G401.6 (cell line): ENCODE data around the gene NTRK1.

ENCODE experiments used
- FAIRE-seq: peaks from 2 replicates; lab custom pipeline; 2012; peaks lifted over from hg19 to GRCh38; lab: Jason Lieb, UNC

Gene NTRK1

DNA sequence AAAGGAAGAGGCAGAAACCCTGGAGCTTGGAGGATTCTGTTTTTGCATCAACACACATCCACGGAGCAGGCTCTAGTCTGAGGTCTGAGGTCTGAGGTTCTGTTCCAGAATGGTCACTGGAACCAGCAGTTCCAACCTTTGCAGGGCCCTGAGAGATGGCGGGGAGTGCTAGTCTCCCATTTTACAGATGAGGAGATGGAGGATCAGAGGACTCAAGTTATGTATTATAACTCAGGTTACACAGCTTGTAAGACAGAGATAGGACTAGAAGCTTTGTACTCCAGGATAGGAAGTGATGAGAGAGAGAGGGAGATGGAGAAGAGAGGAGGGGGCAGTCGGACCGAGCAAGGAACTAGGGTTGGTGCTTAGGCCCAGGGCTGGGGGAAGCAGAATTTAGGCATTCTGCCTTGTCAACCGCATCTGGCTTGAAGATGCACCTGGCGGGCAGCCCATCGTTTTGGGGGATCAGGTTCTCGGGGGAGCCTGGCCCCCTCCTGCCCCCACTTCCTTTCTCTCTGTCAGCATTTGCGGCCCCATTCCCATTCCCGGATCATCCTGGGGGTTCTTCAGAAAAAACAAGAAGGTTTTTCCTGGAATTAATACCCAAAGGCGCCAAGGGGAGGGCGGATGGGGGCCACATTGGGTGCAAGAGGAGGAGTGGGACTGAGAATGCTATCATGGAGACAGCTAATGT is 38.5 kb downstream of the NTRK1 start:
- no peak for FAIRE-seq

DNA sequence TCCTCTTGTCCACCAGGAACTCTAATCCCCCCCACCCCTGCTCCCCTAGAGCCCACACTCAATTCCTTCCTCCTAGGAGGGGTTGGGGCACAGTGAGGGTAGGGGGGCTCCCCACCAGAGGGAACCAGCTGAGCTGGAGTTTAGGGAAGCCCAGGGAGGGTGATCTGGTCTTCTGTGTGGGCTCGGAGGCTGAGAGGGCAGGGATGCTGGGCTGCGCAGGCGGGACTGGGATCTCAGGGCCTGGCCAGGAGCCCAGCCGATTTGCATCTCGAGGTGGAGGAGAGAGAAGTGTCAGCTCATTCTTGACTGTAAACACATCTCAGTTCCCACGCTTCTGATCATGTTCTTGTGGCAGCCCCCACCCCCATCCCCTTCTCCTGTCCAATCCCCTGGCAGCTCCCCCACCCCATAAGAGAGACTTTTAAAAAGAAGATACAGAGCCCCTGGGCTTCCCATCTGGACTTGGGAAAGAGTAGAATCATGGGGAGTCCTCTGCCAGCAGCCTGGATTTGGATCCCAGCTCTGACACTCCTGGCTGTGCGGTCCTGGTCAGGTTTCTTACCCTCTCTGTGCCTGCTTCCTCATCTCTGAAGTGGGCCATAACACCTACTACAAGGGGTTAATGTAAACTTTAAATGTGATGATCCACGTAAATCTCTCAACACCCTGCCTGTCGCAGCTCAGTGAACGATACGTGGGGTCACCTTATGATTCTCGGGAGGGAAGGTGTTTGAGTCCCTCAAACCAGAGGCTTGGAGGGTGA is 39.5 kb downstream of the NTRK1 start:
- no peak for FAIRE-seq

DNA sequence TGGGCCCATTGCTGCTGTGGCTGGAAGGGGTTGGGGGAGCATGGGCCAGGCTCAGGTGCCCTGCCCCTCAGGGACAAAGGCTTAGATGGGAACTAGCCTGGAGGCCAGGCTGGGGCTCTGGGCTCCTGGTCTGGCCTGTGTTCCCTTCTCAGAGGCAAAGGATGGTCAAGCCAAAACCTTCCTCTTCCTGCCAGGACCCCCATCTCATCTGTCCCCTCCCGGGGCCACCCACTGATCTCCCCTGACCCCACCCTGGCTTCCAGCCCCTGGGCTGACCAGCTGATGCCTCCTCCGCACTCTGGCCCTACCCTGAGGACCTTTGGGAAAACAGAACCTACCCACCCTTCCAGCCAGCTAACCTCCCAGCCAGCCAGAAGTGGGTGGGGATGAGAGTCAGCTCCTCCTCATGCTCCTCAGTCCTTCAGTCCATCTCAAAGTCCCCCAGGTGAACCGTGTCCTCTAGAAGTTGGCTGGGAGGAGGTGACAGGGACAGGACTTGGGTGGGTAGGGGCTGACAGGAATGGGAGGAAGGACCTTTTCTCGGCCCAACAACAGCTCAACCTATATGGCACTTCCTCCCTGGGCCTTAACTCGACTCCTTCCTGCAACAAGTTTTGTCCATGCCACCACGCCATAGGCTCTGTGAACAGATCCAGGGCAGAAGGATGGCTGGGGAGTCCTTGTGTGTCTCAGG is 40.4 kb downstream of the NTRK1 start:
- no peak for FAIRE-seq

DNA sequence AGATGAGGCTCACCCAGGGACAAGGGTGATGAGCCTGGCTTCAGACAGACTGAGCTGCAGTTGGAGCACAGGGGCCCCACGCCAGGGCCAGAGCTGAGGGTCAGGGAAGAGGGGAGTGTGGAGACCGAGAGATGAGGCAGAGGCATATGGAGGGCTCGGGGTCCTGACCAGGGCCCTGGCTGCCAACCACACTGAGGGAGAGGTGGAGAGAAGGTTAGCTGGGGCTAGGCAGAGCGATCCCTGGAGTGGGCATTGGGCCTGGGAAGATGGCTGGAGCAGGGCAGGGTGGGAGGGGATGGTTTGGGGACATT is 40.9 kb downstream of the NTRK1 start:
- FAIRE-seq: no peak

DNA sequence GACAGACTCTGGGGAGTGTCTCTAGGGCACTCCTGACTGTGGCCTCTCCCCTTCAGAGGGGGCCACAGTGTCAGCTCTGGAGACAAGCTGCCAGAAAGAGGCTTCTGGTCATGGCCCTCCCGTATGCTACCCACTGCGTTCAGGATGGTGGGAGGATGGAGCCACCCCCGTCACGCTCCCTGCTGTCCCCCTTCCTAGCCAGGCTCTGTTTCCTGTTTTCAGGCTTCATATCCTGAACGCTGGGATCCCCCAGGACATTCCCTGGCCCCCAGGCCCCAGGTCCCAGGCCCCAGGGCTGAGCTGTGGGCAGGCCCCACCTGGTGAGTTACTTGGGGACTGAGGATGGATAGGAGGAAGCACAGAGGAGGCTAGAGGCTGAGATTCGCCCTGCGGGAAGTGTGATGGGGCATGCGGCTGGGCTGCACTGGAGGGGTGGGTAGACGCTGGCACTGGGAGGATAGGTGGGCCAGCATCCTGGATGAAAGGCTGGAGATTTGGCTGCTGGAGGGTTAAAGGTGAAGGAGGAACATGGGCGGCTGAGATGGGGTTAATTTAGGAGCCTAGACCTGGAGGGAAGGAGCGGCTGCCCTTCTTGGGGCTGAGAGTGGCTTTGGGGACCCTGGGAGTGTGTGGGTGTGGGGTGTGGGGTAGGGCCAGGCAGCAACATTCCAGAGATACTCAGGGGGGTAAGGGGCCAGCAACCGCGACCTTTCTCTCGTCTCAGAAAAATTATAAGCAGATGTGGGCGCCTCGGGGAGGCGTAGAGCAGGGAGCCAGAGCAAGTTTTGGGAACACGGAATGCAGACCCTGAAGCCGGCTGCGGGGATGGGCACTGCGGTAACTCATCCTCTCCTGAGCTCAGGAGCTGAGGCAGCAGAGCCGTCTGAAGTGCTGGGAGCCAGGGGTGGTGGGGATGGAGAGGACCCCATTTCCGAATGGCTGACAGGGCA is 41.6 kb downstream of the NTRK1 start:
- no peak for FAIRE-seq

DNA sequence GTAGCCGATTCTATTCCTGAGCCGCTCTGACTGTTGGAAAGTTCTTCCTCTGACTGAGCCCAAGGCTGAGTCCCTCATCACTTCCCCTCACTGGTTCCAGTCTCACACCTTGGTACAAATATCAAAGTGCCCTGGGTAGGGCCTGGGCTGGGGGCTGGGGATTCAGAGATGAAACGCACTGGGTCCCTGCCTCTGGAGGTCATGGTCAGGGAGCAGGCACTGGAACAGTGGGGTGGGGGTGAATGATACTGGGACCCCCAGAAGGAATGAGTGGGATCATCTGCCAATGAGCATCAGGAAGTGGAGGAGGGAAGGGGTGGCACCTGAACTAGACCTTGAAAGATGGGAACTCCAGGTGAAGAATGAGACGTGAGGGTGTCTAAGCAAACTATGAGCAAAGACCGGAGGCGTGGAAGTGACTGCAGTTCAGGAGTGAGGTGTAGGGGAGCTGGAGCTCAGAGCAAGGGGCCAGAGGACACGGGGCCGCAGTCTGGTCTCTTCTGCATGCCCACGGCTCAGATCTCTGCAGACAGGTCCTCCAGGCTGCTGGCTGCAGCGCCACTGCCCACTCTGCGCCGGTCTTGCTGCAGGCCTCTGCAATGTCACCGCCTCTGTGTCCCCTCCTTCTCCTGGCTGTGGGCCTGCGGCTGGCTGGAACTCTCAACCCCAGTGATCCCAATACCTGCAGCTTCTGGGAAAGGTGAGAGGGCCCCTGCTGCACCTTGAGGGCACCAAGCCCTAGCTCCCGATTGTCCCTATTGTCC is 42.8 kb downstream of the NTRK1 start:
- FAIRE-seq: no peak

DNA sequence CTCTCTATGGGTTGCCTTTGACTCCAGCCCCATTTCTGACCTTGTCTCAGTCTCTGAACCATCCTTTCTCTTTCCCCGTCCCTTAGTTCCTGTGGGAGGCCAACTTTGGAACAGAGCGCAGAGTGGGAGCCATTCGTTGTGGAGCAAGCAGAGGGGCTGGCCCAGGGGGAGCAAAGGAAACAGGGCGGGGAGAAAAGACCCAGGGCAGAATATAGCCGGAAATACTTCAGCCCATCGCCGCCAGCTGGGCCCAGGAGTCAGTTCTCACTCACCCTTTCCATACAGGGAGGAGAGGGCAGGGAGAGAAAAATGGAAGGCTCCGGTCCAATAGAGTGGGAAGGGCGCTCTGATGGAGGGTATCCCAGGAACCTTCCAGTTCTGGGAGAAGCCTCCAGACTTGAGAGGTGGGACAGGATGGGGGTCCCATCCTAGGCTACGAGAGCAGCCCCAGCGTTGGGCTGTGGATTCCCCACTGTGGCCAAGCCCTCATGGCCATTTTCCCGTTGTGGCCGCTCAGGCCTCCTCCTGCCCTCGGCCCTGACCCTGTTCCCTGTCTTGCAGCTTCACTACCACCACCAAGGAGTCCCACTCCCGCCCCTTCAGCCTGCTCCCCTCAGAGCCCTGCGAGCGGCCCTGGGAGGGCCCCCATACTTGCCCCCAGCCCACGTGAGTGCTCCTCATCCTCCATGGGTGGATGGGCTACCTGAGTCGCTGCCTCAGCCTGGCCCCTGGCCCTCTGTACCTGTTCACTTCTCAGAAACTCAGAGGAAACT is 43.7 kb downstream of the NTRK1 start:
- FAIRE-seq: no peak

DNA sequence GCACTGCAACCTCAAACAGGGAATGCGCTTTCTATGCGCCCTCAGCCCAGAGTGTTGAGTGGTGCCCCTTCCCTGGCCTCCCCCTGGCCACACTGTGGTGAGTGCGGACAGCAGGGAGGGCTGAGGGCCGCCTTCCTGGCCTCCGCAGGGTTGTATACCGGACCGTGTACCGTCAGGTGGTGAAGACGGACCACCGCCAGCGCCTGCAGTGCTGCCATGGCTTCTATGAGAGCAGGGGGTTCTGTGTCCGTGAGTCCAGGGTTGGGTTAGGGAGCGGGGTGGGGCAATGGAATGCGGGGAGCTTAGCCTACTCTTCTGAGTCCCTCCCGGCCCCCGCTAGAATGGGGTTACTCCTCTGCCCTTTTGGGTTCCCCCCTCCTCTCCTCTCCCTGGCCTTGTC is 44.5 kb downstream of the NTRK1 start:
- no peak for FAIRE-seq

DNA sequence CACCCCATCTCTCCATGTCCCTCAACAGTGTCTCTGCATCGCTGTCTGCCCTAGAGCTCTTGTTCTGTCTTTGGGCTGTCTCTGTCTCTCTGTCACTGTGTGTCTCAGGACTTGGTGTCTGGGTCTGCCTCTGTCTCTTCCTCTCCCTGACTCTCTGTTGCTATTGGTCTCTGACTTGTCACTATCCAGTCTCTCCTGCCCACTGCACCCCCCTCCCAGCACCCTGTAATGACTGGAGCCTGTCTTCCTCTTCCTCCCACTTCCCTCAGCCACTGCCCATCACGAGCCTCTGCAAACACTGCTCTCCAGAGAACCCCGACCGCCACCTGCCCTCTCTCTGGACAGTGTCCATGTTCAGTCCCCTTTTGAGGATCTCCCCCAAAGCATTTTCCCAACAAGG is 45.0 kb downstream of the NTRK1 start:
- no peak for FAIRE-seq

DNA sequence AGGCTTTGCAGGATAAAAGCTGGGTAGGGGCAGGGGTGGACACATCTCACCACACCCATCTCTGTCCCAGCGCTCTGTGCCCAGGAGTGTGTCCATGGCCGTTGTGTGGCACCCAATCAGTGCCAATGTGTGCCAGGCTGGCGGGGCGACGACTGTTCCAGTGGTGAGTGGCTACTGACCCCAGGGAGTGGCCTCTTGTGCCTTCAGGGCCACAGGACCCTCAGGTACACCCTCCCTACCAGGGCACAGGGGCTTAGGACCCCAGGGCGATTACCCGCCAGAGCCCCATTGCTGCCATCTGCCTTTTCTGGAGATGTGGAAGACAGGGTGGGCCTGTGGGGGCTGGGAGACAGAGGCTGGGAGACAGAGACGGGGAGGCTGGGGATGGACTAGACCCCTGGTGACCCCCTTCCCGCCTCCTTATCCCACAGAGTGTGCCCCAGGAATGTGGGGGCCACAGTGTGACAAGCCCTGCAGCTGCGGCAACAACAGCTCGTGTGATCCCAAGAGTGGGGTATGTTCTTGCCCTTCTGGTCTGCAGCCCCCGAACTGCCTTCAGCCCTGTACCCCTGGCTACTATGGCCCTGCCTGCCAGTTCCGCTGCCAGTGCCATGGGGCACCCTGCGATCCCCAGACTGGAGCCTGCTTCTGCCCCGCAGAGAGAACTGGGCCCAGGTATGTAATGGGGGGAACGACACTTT is 45.7 kb downstream of the NTRK1 start:
- FAIRE-seq: no peak

DNA sequence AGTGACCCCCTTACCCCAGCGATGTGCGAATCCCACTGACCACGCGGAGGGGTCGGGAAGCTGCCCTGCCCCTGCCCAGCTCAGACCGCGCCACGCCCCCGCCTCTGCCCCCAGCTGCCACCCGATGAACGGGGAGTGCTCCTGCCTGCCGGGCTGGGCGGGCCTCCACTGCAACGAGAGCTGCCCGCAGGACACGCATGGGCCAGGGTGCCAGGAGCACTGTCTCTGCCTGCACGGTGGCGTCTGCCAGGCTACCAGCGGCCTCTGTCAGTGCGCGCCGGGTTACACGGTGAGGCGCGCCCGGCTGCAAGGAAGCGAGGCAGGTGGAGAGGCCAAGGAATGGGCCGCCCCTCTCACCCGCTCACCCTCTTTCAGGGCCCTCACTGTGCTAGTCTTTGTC is 47.9 kb downstream of the NTRK1 start:
- FAIRE-seq: no peak

DNA sequence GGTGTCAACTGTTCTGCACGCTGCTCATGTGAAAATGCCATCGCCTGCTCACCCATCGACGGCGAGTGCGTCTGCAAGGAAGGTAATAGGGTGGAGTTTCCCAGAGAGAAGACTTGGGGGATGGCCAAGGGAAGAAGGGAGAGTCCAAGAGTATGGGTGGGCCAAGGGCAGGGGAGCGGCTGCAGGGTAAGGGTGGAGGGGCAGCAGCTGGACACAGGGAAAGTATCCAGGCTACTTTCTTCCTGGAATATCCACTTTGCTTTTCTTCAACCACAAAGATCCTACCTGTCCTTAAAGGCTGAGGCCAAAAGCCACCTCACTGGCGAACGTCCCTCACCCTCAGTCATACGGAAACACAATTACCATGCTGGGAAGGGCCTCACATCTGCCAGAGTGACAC is 48.3 kb downstream of the NTRK1 start:
- FAIRE-seq: no peak

DNA sequence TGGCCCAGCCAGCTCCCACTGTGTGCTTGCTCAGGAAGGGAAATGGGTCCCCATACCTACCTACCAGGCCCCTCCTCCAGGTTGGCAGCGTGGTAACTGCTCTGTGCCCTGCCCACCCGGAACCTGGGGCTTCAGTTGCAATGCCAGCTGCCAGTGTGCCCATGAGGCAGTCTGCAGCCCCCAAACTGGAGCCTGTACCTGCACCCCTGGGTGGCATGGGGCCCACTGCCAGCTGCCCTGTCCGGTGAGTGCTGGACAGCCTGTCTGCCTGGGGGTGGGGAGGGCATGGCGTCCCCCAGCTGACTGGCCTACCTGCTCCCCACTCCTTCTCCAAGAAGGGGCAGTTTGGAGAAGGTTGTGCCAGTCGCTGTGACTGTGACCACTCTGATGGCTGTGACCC is 49.0 kb downstream of the NTRK1 start:
- FAIRE-seq: no peak

DNA sequence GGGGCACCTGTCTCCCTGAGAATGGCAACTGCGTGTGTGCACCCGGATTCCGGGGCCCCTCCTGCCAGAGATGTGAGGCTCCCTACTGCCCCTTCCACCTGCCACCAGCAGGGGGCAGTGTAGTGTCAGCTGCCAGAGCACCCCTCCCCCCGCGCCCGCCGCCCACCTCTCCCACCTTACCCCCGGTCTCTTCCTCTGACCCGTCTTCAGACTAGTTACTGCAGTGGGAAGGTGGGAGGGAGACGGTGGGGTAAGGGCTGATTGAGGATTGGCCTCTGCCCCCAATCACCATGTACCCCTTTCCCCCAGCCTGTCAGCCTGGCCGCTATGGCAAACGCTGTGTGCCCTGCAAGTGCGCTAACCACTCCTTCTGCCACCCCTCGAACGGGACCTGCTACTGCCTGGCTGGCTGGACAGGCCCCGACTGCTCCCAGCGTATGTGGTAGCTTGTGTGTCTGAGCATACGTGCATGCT is 49.7 kb downstream of the NTRK1 start:
- no peak for FAIRE-seq

DNA sequence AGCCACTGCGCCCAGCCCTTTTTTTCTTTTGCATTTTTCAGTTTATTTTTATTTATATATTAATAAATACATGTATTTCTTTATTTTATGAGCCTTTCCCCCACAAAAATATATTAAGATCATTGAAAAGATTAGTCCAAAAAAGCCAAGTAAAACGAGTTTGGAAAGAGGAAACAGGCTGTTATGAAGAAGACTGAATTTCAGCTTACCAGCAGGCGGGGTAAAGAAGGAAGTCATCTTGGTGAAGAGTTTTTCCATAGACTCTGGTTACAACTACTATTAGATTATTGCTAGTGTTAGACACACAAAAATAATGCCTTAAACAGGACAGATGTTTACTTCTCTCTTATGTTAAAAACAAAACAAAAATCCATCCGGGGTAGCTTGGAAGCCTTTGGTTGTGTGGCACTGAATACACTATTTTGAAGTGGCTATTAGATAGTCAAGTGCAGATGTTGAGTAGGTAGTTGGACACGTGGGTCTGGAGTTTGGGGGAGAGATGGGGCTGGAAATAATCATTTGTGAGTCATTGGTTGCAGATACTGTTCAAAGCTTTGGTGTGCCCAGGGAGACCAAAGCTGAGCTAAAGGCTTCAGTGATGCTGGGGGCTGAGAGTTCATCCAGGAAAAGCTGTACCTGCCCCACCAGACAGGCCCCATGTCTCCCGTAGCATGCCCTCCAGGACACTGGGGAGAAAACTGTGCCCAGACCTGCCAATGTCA is 51.1 kb downstream of the NTRK1 start:
- no peak for FAIRE-seq

DNA sequence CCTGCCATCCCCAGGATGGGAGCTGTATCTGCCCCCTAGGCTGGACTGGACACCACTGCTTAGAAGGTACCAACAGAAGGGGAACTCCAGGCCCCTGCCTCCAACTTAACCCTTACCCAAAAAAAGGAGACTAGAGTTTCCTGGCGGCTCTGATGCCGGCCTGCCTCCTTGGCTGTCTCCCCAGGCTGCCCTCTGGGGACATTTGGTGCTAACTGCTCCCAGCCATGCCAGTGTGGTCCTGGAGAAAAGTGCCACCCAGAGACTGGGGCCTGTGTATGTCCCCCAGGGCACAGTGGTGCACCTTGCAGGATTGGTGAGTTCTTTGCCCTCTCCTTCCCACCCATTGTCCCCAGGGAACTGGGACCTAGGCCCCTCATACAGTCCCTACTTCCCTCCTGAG is 51.6 kb downstream of the NTRK1 start:
- FAIRE-seq: no peak

DNA sequence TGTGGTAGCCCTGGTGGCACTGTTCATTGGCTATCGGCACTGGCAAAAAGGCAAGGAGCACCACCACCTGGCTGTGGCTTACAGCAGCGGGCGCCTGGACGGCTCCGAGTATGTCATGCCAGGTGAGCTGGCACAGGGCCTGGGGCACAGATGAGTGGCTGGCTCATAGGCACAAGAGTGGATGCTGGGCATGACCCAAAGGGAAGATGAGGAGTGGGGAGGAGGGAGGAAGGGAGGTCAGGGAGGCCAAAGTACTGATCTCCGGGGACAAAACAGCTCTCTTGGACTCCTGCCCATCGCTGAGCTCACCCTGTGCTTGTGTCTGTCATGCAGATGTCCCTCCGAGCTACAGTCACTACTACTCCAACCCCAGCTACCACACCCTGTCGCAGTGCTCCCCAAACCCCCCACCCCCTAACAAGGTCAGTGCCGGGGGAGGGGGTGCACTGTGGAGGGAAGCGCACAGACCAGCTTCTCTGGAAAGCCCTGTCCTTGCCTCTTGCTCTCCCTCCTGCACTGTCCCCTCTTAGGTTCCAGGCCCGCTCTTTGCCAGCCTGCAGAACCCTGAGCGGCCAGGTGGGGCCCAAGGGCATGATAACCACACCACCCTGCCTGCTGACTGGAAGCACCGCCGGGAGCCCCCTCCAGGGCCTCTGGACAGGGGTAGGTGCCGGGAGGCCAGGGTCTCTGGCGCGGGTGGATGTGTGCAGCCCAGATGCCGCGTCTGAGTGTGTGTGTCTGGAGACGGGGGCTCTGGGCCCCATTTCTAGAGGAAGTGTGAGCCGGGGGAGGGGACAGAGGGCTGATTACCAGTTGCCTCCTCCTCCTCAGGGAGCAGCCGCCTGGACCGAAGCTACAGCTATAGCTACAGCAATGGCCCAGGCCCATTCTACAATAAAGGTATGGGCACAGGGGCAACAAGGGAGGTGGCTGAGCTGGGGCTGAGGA is 52.5 kb downstream of the NTRK1 start:
- FAIRE-seq: no peak

DNA sequence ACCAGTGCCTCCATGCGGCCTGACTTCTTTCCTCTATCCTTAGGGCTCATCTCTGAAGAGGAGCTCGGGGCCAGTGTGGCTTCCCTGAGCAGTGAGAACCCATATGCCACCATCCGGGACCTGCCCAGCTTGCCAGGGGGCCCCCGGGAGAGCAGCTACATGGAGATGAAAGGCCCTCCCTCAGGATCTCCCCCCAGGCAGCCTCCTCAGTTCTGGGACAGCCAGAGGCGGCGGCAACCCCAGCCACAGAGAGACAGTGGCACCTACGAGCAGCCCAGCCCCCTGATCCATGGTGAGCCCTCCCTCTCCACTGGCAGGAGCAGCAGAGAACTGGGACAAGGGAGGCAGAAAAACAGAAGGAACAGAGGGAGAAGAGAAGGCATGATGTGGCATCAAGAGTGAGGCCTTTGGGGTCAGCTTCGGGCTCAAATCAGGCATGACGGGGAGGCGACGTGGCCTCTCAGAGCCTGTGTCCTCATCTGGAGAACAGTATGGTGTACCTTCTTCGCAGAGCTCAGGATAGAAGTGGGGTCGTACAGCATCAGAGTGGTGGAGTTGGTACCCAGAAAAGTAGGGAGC is 53.2 kb downstream of the NTRK1 start:
- no peak for FAIRE-seq
